ENCODE data around the gene FOXP4. TPM values are rescaled to one million over a fixed set of nuclear protein-coding genes. Genes with fewer than 3 reads are reported as not detected.

FOXP4 gene
- polyA plus RNA-seq, 2 of the 4 experiments (the other 2 are of a cell fraction), result 2.6 to 14.2 TPM

- POLR2A ChIA-PET, result no interaction called here
Observed at GRCh38 chr6:41600499-41601247, 54.5 kb downstream of the FOXP4 start.

GRCh38 chr6:41601248-41601549 lies 55.0 kb downstream of the FOXP4 start:
- CTCF ChIA-PET, result interaction anchor here (1.8 to 17.1 kb wide), 9 partner anchors 9 to 232 kb away, joined by 3 to 181 read pairs (median 10); no protein-coding TSS in a partner anchor
- no peak overlapping the region for H3K4me2 ChIP-seq
- ATAC-seq, result no peak
- FAIRE-seq, result no peak
- H3K27ac ChIP-seq, result no peak overlapping the region
- H3K4me3 ChIP-seq, result no peak overlapping the region
- POLR2A ChIA-PET, result no interaction called here
- H3K9me3 ChIP-seq, result no peaks in the 10 kb centered on the region
- peaks cover 4% of the 10 kb centered on the region; the same call in 1 of the 3 replicates for H3K4me1 ChIP-seq
- WGBS (ENCODE audit: missing lambda C conversion rate), result 87% methylated on average over 6 of the region's 6 CpGs
- no peak for DNase-seq (ENCODE audit: low read depth in 1 of 2, low spot score in 1 of 2)
- TF ChIP-seq HES2 (IDR thresholded peaks at IDR 0.05) (no peak), CBX8 (IDR thresholded peaks at IDR 0.05) (no peak), HDAC2 (IDR thresholded peaks at IDR 0.05) (no peak), TFCP2L1 (CRISPR knock-in tag; IDR thresholded peaks at IDR 0.05) (no peak), MAZ (IDR thresholded peaks at IDR 0.05; ENCODE audit: borderline replicate concordance, low read depth, low read length) (no peak), RAD21 (conservative IDR thresholded peaks at IDR 0.05 in 1 of 2, IDR thresholded peaks at IDR 0.05 in 1 of 2) (no peak)

More at GRCh38 chr6:41600499-41601247, 54.5 kb downstream of the FOXP4 start:
- DNase-seq (ENCODE audit: low read depth in 1 of 2, low spot score in 1 of 2), result no peak
- Histone ChIP-seq H3K9me3 (no peaks in the 10 kb centered on the region), H3K4me3 (no peak overlapping the region), H3K4me2 (no peak overlapping the region), H3K27ac (no peak overlapping the region), H3K4me1 (peaks cover 4% of the 10 kb centered on the region; the same call in 1 of the 3 replicates)
- ATAC-seq, result no peak
- TF ChIP-seq GATA3 (IDR thresholded peaks at IDR 0.05; ENCODE audit: borderline replicate concordance) (no peak), JUN (IDR thresholded peaks at IDR 0.05) (no peak), CEBPB (IDR thresholded peaks at IDR 0.05) (no peak), TP53 (CRISPR knock-in tag; IDR thresholded peaks at IDR 0.05) (no peak), SREBF2 (IDR thresholded peaks at IDR 0.05) (no peak), TFCP2L1 (CRISPR knock-in tag; IDR thresholded peaks at IDR 0.05) (no peak)
- WGBS (ENCODE audit: missing lambda C conversion rate), result 78% methylated on average over 15 of the region's 22 CpGs
- FAIRE-seq, result no peak
- CTCF ChIA-PET, result interaction anchor here (2.3 to 17.1 kb wide), 6 partner anchors 8 to 232 kb away, joined by 7 to 181 read pairs (median 27); no protein-coding TSS in a partner anchor

- FAIRE-seq (no peak), DNase-seq (ENCODE audit: low read depth in 1 of 2, low spot score in 1 of 2) (no peak), ATAC-seq (no peak)
- WGBS (ENCODE audit: missing lambda C conversion rate), result 80% methylated on average over 4 of the region's 4 CpGs
- TF ChIP-seq REST (IDR thresholded peaks at IDR 0.05) (no peak), KDM5A (IDR thresholded peaks at IDR 0.05) (no peak), HOXB13 (CRISPR knock-in tag; IDR thresholded peaks at IDR 0.05; ENCODE audit: low read depth) (no peak), POLR2AphosphoS2 (conservative IDR thresholded peaks at IDR 0.05; ENCODE audit: low read length) (no peak), HMGXB4 (CRISPR knock-in tag; IDR thresholded peaks at IDR 0.05; ENCODE audit: borderline replicate concordance) (no peak), EHF (CRISPR knock-in tag; IDR thresholded peaks at IDR 0.05) (no peak)
- H3K4me3 ChIP-seq, result no peak overlapping the region
- H3K4me1 ChIP-seq, result peaks cover 4% of the 10 kb centered on the region; the same call in 1 of the 3 replicates
- POLR2A ChIA-PET, result interaction anchor here (1.2 to 1.4 kb wide), 2 partner anchors 80 to 81 kb away, joined by 5 to 6 read pairs; no protein-coding TSS in a partner anchor
- CTCF ChIA-PET, result interaction anchor here (0.6 to 17.1 kb wide), 35 partner anchors 8 to 282 kb away, joined by 3 to 181 read pairs (median 5); partner anchors contain the start of gene TOMM6
- H3K4me2 ChIP-seq, result peak overlapping the region; percentile 76
- H3K9me3 ChIP-seq, result no peaks in the 10 kb centered on the region
- H3K27ac ChIP-seq, result peak overlapping the region in 1 of 2 experiments; percentile 80; a peak in 3 of 6 replicates
Observed at GRCh38 chr6:41602422-41602743, 56.2 kb downstream of the FOXP4 start.

Measured in A549 (cell line).